GM15510 (cell line): Measurements from ENCODE around the gene APOC3.

ENCODE experiments used
- POLR2A ChIP-seq: IDR thresholded peaks from 3 replicates; pipeline ENCODE4 v1.6.1; 2011; ENCODE audit warnings: borderline replicate concordance; ENCODE audit not compliant: insufficient read length; ENCODE audit errors: extremely low read depth

The APOC3 gene

DNA sequence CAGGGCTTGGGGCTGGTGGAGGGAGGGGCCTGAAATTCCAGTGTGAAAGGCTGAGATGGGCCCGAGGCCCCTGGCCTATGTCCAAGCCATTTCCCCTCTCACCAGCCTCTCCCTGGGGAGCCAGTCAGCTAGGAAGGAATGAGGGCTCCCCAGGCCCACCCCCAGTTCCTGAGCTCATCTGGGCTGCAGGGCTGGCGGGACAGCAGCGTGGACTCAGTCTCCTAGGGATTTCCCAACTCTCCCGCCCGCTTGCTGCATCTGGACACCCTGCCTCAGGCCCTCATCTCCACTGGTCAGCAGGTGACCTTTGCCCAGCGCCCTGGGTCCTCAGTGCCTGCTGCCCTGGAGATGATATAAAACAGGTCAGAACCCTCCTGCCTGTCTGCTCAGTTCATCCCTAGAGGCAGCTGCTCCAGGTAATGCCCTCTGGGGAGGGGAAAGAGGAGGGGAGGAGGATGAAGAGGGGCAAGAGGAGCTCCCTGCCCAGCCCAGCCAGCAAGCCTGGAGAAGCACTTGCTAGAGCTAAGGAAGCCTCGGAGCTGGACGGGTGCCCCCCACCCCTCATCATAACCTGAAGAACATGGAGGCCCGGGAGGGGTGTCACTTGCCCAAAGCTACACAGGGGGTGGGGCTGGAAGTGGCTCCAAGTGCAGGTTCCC, at the start of gene APOC3:
TSS of gene APOC3 (plus strand) at position 383 of the 659 bp plus-strand sequence. CDS start 676 bp downstream, outside the sequence.
- TF ChIP-seq POLR2A: no peak

DNA sequence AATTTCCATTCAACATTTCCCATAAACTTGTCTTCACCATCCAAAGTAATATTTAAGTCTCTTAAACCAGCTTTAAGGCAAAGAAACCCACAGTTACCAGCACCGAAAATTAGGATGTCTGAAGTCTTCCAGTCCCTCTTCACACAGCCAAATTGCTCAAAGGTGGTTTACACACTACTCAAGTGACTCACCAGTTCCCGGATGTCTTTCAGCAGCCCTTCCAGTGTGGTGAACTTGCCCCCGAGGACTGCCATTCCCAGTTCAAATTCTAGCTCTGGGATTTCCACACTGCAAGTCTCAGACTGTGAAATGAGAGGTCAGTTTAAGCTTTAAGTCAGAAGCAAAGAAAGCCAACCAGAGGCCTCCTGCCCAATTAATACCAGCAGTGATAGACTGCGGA, 47.0 kb upstream of the APOC3 start:
- TF ChIP-seq POLR2A: no peak

DNA sequence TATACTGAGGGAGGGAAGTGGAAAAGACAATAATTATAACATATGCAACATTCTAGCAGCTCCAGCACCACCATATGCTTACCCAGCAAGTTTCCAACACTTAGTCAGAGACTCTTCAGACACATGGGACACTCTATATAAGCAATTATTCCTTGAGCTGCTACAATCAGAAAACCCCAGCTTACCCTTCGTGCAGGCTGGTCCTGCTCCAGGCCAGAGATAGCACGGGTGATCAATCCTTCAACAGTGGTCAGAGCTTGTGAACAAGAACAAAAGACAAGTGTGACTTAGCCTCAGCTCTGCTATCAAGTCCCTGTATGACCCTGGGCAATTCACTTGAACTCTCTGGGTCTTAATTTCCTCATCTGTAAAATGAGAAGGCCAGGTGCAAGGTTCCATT, 43.4 kb upstream of the APOC3 start:
- TF ChIP-seq POLR2A: no peak

DNA sequence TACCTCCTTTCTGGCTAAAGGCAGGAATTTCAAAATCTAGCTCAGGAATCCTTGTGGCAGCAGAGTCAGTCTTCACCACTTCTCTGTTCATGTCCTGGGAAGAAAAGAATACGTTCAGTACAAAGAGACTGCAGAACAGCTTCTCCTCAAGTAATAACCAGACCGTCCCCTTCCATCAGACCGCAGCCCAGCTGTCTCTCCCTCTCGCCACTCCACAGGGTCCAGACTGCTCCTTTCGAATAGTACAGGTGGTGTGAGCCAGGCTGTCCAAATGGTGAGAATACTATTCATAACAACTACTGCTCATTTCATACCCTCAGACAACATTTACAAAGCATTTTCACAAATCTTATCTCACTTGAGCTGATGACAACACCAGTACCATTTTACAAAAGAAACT, 42.7 kb upstream of the APOC3 start:
- no peak for TF ChIP-seq POLR2A

DNA sequence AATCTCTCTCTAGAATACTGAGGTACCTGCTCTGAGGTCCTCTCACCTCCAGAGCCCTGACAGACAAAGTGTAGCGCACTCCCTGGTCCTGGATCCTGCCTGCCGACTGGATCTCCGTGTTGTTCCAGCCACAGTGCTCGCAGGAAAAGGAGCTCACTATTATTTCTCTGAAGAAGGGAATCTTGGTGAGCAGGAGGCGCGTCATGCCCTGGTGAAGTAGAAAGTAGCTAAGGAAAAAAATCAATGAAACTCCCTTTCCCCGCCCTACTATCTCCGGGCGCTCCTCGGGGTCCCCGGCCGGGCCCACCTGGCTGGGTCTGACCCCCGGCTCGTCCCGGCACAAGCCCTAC, 42.3 kb upstream of the APOC3 start:
- no peak for TF ChIP-seq POLR2A

GRCh38 chr11:116787786-116788486, 41.8 kb upstream of the APOC3 start, which contains the start of gene ZPR1:
TSS of gene ZPR1 (minus strand) at chr11:116788023. CDS start at chr11:116787990, 33 bp downstream.
- TF ChIP-seq POLR2A: peak; percentile 90

GRCh38 chr11:116788534-116788933, 41.2 kb upstream of the APOC3 start:
- TF ChIP-seq POLR2A: no peak

DNA sequence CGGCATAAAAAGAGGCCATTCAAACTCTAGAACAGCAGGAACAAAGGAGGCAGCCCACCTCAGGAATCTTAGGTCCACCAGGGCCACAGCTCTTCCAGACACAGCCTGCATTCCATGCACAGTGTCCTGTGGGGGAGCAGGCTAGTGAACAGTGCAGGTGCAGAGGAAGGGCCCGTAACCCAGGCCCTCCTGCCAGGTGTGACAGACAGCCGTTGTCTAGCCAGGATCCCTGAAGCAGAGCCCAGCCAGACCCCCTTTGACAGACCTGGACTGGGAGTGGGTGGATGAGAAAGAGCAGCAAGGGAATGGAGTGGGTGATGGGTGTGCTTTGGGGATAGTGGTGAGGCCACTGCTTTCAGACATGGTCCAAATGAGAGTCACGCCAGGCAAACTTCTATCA, 40.7 kb upstream of the APOC3 start:
- TF ChIP-seq POLR2A: no peak

DNA sequence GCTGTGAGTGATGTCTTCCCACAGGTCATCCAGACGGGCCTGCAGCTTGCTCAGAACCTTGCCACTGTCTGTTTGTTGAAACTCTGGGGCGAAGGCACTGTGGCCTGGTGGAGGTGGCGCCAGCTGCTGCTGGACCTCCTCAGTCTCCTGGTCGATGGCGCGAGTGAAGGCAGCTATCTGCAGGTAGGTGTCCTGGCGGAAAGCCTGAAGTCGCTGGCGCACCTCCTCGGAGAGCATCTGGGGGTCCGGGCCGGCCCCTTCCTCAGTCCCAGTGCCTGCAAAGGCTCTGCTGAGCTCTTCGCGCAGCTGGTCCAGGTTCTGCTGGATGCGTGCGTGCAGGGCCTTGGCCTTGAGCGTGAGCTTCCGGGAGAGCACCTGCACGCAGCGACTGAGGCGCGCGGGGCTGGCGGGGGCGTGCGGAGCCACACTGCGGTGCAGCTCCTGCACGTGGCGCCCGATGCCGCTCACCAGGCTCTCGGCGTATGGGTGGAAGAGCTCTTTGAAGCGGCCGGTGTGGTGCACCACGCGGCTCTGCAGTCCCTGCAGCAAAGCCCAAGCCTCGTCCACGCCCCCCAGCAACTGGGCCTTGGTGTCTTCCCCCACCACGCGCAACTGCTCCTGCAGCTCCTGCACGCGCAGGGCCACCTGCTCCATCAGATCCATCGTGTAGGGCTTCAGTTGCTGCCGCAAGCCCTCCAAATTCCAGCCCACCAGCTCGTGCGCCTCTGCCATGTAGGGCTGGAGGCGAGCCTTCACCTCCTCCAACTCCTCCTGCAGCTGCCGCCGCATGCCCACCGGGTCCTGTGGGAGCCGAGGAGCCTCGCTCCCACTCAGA, 39.3 kb upstream of the APOC3 start:
- no peak for TF ChIP-seq POLR2A

DNA sequence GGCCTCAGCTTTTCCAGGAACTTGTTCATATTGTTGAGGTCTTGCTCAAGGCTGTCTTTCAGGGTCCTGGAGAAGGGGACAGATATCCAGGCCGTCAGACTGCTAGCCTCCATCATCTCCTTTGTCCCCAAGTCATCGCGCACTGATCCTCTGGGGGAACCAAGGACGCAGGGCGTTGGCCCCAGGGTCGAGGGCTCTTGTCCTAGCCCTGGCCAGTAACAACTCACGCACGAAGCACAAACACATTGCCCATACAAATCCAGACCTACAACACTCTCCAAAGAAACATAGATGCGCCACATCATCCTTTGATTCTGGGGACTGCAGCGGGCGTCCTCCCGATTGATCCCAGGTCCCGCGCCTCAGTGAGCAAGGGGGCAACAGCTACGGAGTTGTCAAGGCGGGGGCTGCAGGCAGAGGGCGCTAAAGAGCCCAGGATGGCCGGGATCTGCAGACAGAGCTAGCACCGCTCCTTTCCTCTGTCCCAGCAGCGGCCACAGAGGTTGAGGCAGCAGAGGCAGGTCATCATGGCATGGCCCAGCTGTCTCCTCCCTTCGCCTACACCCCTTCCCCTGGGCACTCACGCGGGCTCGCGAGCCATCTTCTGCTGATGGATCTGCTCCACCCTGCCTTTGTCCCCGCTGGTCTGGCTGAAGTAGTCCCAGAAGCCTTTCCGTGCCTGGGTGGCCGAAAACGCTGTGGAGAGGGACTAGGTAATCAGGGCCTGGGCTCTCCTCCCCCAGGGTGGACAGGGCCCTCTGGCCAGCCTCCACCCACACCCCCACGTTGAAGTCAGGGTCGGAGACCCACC, 38.5 kb upstream of the APOC3 start:
- no peak for TF ChIP-seq POLR2A

DNA sequence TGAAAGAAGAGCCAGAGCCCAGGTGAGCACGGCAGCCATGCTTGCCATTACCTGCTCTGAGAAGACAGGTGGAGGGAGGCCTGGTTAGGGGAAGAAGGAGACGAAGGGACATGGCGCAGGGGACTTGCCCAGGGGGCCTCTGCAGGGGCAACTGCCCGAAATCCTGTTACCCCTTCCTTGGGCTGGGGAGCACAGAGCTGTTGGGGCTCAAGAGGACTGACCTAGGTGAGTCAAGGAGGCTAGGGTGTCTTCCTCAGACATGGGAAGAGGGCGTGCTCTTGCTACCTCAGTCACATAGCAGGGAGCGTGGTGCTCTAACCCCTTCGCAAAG, 37.9 kb upstream of the APOC3 start, which contains the start of gene APOA5:
TSS of gene APOA5 (minus strand) at position 67 of the 331 bp plus-strand sequence. CDS start at position 48, 19 bp downstream.
- TF ChIP-seq POLR2A: no peak

GRCh38 chr11:116792144-116792868, 37.4 kb upstream of the APOC3 start:
- TF ChIP-seq POLR2A: no peak

GRCh38 chr11:116792869-116793771, 36.6 kb upstream of the APOC3 start:
- no peak for TF ChIP-seq POLR2A
